Mucosa of stomach (tissue), 1 donor: ENCODE data around the gene THEM5.
"Not testable (repeated sequence)": the region's sequence is repeated elsewhere in the genome, so short reads cannot be mapped to it uniquely, and the experiment has no call there.

Source experiments
- H3K27me3 ChIP-seq: one replicate; pipeline ENCODE4 v1.7.0; 2013; ENCODE audit warnings: mild to moderate bottlenecking, low read length; ENCODE audit not compliant: control insufficient read depth, insufficient read depth
- H3K36me3 ChIP-seq: one replicate; pipeline ENCODE4 v1.7.0; 2013; ENCODE audit warnings: low read length; ENCODE audit not compliant: control insufficient read depth, insufficient read depth
- H3K4me1 ChIP-seq: one replicate; pipeline ENCODE4 v1.7.0; 2013; ENCODE audit warnings: mild to moderate bottlenecking, low read length; ENCODE audit not compliant: control insufficient read depth, insufficient read depth
- H3K4me3 ChIP-seq: one replicate; pipeline ENCODE4 v1.7.0; 2013; ENCODE audit warnings: low read length
- H3K9ac ChIP-seq: one replicate; pipeline ENCODE4 v1.7.0; 2013; ENCODE audit warnings: mild to moderate bottlenecking, low read length, moderate library complexity
- H3K9me3 ChIP-seq: one replicate; pipeline ENCODE4 v1.7.0; 2013; ENCODE audit warnings: mild to moderate bottlenecking, low read length, moderate library complexity; ENCODE audit not compliant: control insufficient read depth
- donor health status: Pancreatic carcinoma.

THEM5 gene

DNA sequence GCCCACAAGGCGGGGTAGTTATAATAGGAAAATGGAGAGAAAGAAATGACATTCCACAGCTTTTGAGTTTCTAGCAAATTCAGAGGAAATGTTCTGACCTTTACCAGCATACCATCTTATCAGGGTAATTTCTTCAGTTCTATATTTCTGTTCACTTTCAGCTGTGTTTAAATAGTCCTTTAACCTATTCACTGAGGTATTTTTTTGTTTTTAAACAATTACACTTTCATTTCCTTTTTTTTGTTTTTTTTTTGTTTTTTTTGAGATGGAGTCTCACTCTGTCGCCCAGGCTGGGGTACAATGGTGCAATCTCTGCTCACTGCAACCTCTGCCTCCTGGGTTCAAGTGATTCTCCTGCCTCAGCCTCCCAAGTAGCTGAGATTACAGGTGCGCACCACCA lies 30.9 kb upstream of the THEM5 start:
- not testable (repeated sequence) for H3K4me3 ChIP-seq, H3K36me3 ChIP-seq, H3K9ac ChIP-seq, H3K4me1 ChIP-seq, H3K9me3 ChIP-seq, H3K27me3 ChIP-seq

GRCh38 chr1:151883898-151884297 lies 30.4 kb upstream of the THEM5 start:
- not testable (repeated sequence) for H3K4me1 ChIP-seq, H3K4me3 ChIP-seq, H3K27me3 ChIP-seq, H3K9ac ChIP-seq, H3K9me3 ChIP-seq, H3K36me3 ChIP-seq

DNA sequence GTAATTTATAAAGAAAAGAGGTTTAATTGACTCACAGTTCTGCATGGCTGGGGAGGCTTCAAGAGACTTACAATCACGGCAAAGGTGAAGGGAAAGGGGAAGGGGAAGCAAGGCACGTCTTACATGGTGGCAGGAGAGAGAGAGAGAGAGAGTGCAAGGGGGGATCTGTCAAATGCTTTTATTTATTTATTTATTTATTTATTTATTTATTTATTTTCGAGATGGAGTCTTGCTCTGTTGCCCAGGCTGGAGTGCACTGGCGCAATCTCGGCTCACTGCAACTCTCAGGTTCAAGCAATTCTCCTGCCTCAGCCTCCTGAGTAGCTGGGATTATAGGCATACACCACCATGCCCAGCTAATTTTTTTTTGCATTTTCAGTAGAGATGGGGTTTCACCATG lies 29.4 kb upstream of the THEM5 start:
- H3K9ac ChIP-seq, H3K27me3 ChIP-seq, H3K4me1 ChIP-seq, H3K9me3 ChIP-seq, H3K4me3 ChIP-seq, H3K36me3 ChIP-seq: not testable (repeated sequence)

- Histone ChIP-seq H3K4me1 (no peaks in the 10 kb centered on the region), H3K9ac (no peak overlapping the region), H3K36me3 (no peaks in the 10 kb centered on the region), H3K9me3 (no peaks in the 10 kb centered on the region), H3K4me3 (no peak overlapping the region), H3K27me3 (no peaks in the 10 kb centered on the region)
These were observed 29.0 kb upstream of the THEM5 start for GRCh38 chr1:151882466-151882865.

DNA sequence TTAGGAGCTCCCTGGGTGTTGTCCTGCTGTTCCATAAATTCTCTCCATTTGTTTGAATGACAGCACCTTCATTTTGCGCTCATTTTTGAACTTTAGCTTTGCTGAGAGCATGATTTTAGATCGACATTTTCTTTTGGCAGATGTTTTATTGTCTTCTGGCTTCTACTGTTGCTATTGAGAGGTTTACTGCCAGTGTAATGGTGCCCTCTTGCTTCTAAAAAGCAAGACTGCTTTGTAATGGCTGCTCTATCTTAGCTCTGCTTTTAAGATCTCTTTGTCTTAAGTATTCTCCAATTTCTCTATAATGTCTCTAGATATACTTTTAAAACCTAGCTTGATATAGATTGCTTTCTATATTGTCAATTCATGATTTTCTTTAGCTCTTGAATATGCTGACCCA lies 28.0 kb upstream of the THEM5 start:
- no peaks in the 10 kb centered on the region for H3K36me3 ChIP-seq

GRCh38 chr1:151875419-151876097 lies 22.0 kb upstream of the THEM5 start:
- Histone ChIP-seq H3K9me3 (no peaks in the 10 kb centered on the region), H3K4me3 (no peak overlapping the region), H3K9ac (no peak overlapping the region), H3K27me3 (no peaks in the 10 kb centered on the region), H3K4me1 (no peaks in the 10 kb centered on the region), H3K36me3 (no peaks in the 10 kb centered on the region)

More for the DNA sequence above, 28.0 kb upstream of the THEM5 start:
- Histone ChIP-seq H3K9ac (no peak overlapping the region), H3K4me3 (no peak overlapping the region), H3K9me3 (no peaks in the 10 kb centered on the region), H3K27me3 (no peaks in the 10 kb centered on the region), H3K4me1 (no peaks in the 10 kb centered on the region)

GRCh38 chr1:151872776-151873175 lies 19.3 kb upstream of the THEM5 start:
- not testable (repeated sequence) for H3K27me3 ChIP-seq

GRCh38 chr1:151871284-151872030 lies 17.9 kb upstream of the THEM5 start:
- H3K36me3 ChIP-seq: no peaks in the 10 kb centered on the region
- no peaks in the 10 kb centered on the region for H3K27me3 ChIP-seq
- H3K4me1 ChIP-seq: no peaks in the 10 kb centered on the region
- H3K9me3 ChIP-seq: no peaks in the 10 kb centered on the region
- no peak overlapping the region for H3K9ac ChIP-seq
- H3K4me3 ChIP-seq: no peak overlapping the region

More at GRCh38 chr1:151872776-151873175, 19.3 kb upstream of the THEM5 start:
- H3K4me3 ChIP-seq, H3K9me3 ChIP-seq, H3K36me3 ChIP-seq, H3K4me1 ChIP-seq, H3K9ac ChIP-seq: not testable (repeated sequence)

GRCh38 chr1:151868486-151868885 lies 15.0 kb upstream of the THEM5 start:
- no peaks in the 10 kb centered on the region for H3K27me3 ChIP-seq
- H3K4me3 ChIP-seq: no peak overlapping the region
- H3K9me3 ChIP-seq: no peaks in the 10 kb centered on the region
- H3K9ac ChIP-seq: no peak overlapping the region
- no peaks in the 10 kb centered on the region for H3K4me1 ChIP-seq
- no peaks in the 10 kb centered on the region for H3K36me3 ChIP-seq

DNA sequence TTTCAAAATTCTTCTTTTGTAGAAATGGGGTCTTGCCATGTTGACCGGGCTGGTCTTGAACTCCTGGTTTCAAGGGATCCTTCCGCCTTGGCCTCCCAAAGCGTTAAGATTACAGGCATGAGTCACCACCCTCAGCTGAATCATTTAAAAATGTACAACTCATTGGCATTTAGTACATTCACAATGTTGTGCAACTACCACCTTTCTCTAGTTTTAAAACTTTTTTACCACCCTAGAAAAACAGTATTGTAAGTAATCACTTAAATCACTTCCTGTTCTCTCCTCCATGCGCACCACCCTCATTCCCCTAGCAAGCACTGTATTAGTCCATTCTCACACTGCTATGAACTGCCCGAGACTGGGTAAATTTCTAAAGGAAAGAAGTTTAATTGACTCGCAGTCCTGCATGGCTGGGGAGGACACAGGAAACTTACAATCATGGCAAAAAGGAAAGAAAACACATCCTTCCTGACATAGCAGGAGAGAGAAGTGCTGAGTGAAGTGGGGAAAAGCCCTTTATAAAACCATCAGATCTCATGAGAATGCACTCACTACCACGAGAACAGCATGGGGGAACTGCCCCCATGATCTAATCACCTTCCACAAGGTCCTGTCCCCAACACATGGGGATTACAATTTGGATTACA lies 14.4 kb upstream of the THEM5 start:
- no peak overlapping the region for H3K4me3 ChIP-seq
- H3K27me3 ChIP-seq: no peaks in the 10 kb centered on the region
- H3K36me3 ChIP-seq: no peaks in the 10 kb centered on the region
- no peaks in the 10 kb centered on the region for H3K4me1 ChIP-seq
- no peak overlapping the region for H3K9ac ChIP-seq
- H3K9me3 ChIP-seq: no peaks in the 10 kb centered on the region

DNA sequence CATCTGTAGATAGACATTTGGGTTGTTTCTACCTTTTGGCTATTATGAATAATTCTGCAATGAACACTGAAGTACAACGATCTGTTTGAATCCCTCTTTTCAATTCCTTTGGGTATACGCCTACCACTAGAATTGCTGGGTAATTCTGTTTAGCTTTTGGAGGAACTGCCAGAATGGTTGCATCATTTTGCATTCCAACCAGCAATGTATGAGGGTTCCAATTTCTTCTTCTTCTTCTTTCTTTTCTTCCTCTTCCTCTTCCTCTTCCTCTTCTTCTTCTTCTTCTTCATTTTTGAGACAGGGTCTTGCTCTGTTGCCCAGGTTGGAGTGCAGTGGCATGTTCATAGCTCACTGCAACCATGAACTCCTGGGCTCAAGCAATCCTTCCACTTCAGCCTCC lies 13.8 kb upstream of the THEM5 start:
- Histone ChIP-seq H3K9me3 (no peaks in the 10 kb centered on the region), H3K27me3 (no peaks in the 10 kb centered on the region), H3K4me1 (no peaks in the 10 kb centered on the region), H3K36me3 (no peaks in the 10 kb centered on the region), H3K4me3 (no peak overlapping the region), H3K9ac (no peak overlapping the region)

GRCh38 chr1:151864411-151864810 lies 10.9 kb upstream of the THEM5 start:
- Histone ChIP-seq H3K4me1 (no peaks in the 10 kb centered on the region), H3K27me3 (no peaks in the 10 kb centered on the region), H3K9me3 (no peaks in the 10 kb centered on the region), H3K36me3 (no peaks in the 10 kb centered on the region), H3K4me3 (no peak overlapping the region), H3K9ac (no peak overlapping the region)
